GM13976 (cell line): ENCODE data around the gene ZNRF1.
A peak's percentile ranks its signal among the peaks of the same experiment; 100 is the strongest.

Experiments used
- DNase-seq: peaks from one replicate; pipeline ENCODE4 v3.0.0; 2012; ENCODE audit warnings: low spot score
- CTCF ChIP-seq: IDR thresholded peaks from 2 replicates; pipeline ENCODE4 v1.5.1; 2012; ENCODE audit warnings: borderline replicate concordance, mild to moderate bottlenecking; ENCODE audit not compliant: insufficient read depth; ENCODE audit errors: extremely low read depth, missing control alignments, control extremely low read depth
- in situ Hi-C: fragments of 300-500 bp; cut with MboI; formaldehyde crosslinking; loops from one replicate; pipeline ENCODE4 v1.12.0; 2022; ENCODE audit warnings: low sequenced_read_pairs, mixed read lengths, inconsistent platforms; ENCODE audit not compliant: unreplicated experiment

Gene ZNRF1

GRCh38 chr16:75093598-75094540 is 95.0 kb downstream of the ZNRF1 start:
- in situ Hi-C loops, result no loop called here
- no peak for TF ChIP-seq CTCF
- no peak for DNase-seq

- no peak for TF ChIP-seq CTCF
- DNase-seq, result peak; percentile 47
- in situ Hi-C loops, result no loop called here
These were observed 96.4 kb downstream of the ZNRF1 start for GRCh38 chr16:75095204-75095621.

GRCh38 chr16:75096656-75097055 is 97.8 kb downstream of the ZNRF1 start:
- in situ Hi-C loops, result no loop called here
- TF ChIP-seq CTCF, result no peak
- DNase-seq, result no peak

- in situ Hi-C loops, result no loop called here
These were observed 98.5 kb downstream of the ZNRF1 start for GRCh38 chr16:75097191-75097761.

GRCh38 chr16:75097941-75098901 is 99.4 kb downstream of the ZNRF1 start:
- in situ Hi-C loops, result no loop called here
- DNase-seq, result peak; percentile 81
- no peak for TF ChIP-seq CTCF

More at GRCh38 chr16:75097191-75097761, 98.5 kb downstream of the ZNRF1 start:
- TF ChIP-seq CTCF, result no peak
- DNase-seq, result no peak
